ENCODE data around the gene TBPL2.

The TBPL2 gene

DNA sequence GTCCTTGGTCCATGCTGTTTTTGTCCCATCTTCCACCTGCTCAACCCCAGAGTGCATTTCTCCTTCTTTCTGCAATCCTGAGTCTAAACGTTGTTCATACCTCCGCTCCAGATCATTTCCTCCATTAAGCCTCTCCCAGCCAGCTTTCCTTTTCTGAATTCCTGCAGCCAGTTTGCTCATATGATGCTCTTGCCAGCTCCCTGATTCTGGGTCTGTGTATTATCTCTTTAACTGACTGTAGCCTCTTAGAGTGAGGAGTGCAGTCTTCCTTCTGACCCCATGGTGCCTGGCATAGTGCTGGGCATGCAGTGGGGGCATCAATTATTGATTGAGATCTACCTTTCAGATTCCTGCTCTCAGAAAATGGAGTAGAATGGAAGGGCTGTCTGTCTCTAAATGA is 11.5 kb upstream of the TBPL2 start:
- DNase-seq (ENCODE audit: extremely low spot score), result no peak
- POLR2A ChIA-PET, result no interaction called here
- CTCF ChIA-PET, result interaction anchor here (1.0 to 1.3 kb wide), 2 partner anchors 181 to 1022 kb away, joined by 3 read pairs; no protein-coding TSS in a partner anchor
- TF ChIP-seq CTCF (IDR thresholded peaks at IDR 0.05; ENCODE audit: control extremely low read depth, extremely low read depth, low read depth, missing control alignments), result no peak

GRCh38 chr14:55451398-55451797 is 11.0 kb upstream of the TBPL2 start:
- POLR2A ChIA-PET, result no interaction called here
- CTCF ChIA-PET, result interaction anchor here (1.0 to 1.3 kb wide), 2 partner anchors 181 to 1023 kb away, joined by 3 read pairs; no protein-coding TSS in a partner anchor
- TF ChIP-seq CTCF (IDR thresholded peaks at IDR 0.05; ENCODE audit: control extremely low read depth, extremely low read depth, low read depth, missing control alignments), result no peak
- DNase-seq (ENCODE audit: extremely low spot score), result no peak

GRCh38 chr14:55450987-55451386 is 10.6 kb upstream of the TBPL2 start:
- DNase-seq (ENCODE audit: extremely low spot score), result no peak
- no peak for TF ChIP-seq CTCF (IDR thresholded peaks at IDR 0.05; ENCODE audit: control extremely low read depth, extremely low read depth, low read depth, missing control alignments)
- CTCF ChIA-PET, result interaction anchor here (1.3 to 8.1 kb wide), 3 partner anchors 13 to 1022 kb away, joined by 3 to 76 read pairs (median 5); no protein-coding TSS in a partner anchor
- POLR2A ChIA-PET, result no interaction called here

DNA sequence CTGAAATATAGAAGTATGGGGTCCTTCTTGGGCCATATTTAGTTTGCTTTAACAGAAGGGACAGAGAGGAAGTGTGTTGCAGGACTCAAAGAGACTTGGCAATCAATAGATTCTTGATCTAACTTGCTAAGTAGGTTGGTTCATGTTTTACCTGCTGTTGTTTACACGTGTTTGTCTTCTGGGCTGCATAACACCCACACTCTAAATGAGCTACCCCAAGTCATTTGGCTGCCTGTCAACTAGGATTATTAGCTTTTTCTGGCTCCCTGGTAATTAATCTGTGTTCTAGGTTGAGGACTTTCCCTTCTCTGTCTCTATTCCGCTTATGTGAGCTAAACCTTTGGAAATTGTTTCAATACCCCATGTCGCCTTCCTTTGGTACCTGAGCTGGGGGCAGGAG is 10.1 kb upstream of the TBPL2 start:
- no peak for DNase-seq (ENCODE audit: extremely low spot score)
- TF ChIP-seq CTCF (IDR thresholded peaks at IDR 0.05; ENCODE audit: control extremely low read depth, extremely low read depth, low read depth, missing control alignments), result no peak
- CTCF ChIA-PET, result interaction anchor here (1.3 to 8.1 kb wide), 6 partner anchors 8 to 1023 kb away, joined by 3 to 76 read pairs (median 4); no protein-coding TSS in a partner anchor
- POLR2A ChIA-PET, result no interaction called here

DNA sequence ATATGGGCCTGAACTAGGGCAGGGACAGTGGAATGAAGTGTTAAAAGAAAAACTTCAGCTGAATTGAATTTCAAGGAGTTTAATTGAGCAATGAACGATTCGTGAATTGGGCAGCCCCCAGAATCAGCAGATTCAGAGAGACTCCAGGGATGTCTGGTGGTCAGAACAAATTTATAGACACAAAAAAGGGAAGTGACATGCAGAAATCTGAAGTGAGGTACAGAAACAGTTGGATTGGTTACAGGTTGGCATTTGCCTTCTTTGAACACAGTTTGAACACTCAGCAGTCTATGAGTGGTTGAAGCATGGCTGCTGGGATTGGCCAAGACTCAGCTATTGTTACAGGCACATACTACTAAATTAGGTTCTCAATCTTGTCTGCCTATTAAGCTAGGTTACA is 9.7 kb upstream of the TBPL2 start:
- POLR2A ChIA-PET, result no interaction called here
- CTCF ChIA-PET, result interaction anchor here (1.3 to 8.1 kb wide), 5 partner anchors 9 to 1023 kb away, joined by 3 to 76 read pairs (median 5); no protein-coding TSS in a partner anchor
- no peak for TF ChIP-seq CTCF (IDR thresholded peaks at IDR 0.05; ENCODE audit: control extremely low read depth, extremely low read depth, low read depth, missing control alignments)
- DNase-seq (ENCODE audit: extremely low spot score), result no peak

GRCh38 chr14:55449116-55449515 is 8.7 kb upstream of the TBPL2 start:
- ChIA-PET CTCF (interaction anchor here (1.2 to 8.1 kb wide), 7 partner anchors 9 to 1024 kb away, joined by 3 to 76 read pairs (median 5); partner anchors contain the start of gene TBPL2), POLR2A (no interaction called here)
- TF ChIP-seq CTCF (IDR thresholded peaks at IDR 0.05; ENCODE audit: control extremely low read depth, extremely low read depth, low read depth, missing control alignments), result no peak
- DNase-seq (ENCODE audit: extremely low spot score), result no peak

All from GM10248 (cell line).